Measurements from ENCODE around the gene TOX3. TPM values are rescaled to one million over a fixed set of nuclear protein-coding genes. Genes with fewer than 3 reads are reported as not detected.

TOX3 gene
- total and polyA plus RNA-seq, 2 experiments from 2014 or later = 0.24 to 0.79 TPM

DNA sequence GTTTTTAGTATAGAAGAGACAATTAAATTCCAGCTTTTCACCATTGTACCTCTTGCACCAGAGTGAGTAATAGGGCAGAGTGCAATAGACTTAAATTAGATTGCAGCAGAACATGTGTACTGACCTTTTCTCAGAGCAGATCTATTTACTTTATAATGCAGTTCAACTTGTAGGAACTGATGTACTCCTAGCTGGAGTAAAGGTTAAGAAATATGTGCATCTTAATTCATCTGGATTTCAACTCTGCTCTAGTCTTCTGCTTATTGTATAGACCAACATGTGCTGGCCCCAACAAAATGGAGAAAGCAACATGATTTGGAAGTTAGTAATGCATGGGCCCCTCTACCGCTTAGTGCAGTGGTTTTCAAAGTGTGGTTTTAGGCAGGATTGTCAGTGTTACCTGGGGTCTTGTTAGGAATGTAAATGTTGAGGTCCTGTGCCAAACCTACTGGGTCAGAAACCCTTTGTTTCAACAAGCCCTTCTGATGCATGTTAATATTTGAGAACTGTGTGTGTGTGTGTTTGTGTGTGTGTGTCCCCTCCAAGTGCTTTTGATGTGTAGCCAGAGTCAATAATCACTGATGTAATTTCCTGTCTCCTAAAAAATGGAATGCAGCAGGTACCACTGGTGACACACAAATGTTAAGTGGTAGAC, 138.6 kb downstream of the TOX3 start:
- Histone ChIP-seq H3K27me3 (no peaks in the 10 kb centered on the region), H3K4me3 (no peak overlapping the region), H3K4me1 (ENCODE audit: low read depth) (no peaks in the 10 kb centered on the region), H3K27ac (no peak overlapping the region), H3K36me3 (no peaks in the 10 kb centered on the region), H3K9me3 (ENCODE audit: low read depth) (no peaks in the 10 kb centered on the region)
- no peak for DNase-seq (ENCODE audit: low read depth in 1 of 2, low spot score in 1 of 2)
- TF ChIP-seq, protein P1, sequence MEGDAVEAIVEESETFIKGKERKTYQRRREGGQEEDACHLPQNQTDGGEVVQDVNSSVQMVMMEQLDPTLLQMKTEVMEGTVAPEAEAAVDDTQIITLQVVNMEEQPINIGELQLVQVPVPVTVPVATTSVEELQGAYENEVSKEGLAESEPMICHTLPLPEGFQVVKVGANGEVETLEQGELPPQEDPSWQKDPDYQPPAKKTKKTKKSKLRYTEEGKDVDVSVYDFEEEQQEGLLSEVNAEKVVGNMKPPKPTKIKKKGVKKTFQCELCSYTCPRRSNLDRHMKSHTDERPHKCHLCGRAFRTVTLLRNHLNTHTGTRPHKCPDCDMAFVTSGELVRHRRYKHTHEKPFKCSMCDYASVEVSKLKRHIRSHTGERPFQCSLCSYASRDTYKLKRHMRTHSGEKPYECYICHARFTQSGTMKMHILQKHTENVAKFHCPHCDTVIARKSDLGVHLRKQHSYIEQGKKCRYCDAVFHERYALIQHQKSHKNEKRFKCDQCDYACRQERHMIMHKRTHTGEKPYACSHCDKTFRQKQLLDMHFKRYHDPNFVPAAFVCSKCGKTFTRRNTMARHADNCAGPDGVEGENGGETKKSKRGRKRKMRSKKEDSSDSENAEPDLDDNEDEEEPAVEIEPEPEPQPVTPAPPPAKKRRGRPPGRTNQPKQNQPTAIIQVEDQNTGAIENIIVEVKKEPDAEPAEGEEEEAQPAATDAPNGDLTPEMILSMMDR (IDR thresholded peaks at IDR 0.05; ENCODE audit: low read depth, low read length) = no peak

GRCh38 chr16:52407778-52408177, 139.2 kb downstream of the TOX3 start:
- Histone ChIP-seq H3K9me3 (ENCODE audit: low read depth) (no peaks in the 10 kb centered on the region), H3K27me3 (no peaks in the 10 kb centered on the region), H3K4me1 (ENCODE audit: low read depth) (no peaks in the 10 kb centered on the region), H3K36me3 (no peaks in the 10 kb centered on the region), H3K4me3 (no peak overlapping the region), H3K27ac (no peak overlapping the region)
- TF ChIP-seq, protein P1 (IDR thresholded peaks at IDR 0.05; ENCODE audit: low read depth, low read length) = no peak
- DNase-seq (ENCODE audit: low read depth in 1 of 2, low spot score in 1 of 2) = no peak

DNA sequence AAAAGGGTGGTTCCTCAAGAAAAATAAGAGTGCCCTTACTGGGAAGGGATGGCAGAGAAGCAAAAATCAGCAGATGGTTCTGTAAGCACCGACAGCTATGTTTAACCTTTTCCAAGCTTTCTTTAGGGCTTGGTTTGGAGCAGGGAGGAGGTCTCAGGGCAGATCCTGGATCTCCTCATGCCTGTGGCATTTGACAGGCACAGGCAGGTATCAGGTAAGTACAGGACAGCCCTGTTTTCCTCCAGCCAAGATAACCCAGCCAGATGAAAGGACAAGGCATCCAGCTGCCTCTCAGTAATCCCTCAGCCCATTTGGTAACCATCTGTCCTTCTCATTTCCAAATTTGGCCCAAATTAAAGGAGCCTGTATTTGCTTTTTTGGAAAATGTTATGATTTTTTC, 141.5 kb downstream of the TOX3 start:
- no peaks in the 10 kb centered on the region for H3K36me3 ChIP-seq
- no peak for DNase-seq (ENCODE audit: low read depth in 1 of 2, low spot score in 1 of 2)
- TF ChIP-seq, protein P1 (IDR thresholded peaks at IDR 0.05; ENCODE audit: low read depth, low read length) = no peak
- H3K9me3 ChIP-seq (ENCODE audit: low read depth) = no peaks in the 10 kb centered on the region
- no peaks in the 10 kb centered on the region for H3K4me1 ChIP-seq (ENCODE audit: low read depth)
- no peaks in the 10 kb centered on the region for H3K27me3 ChIP-seq
- H3K27ac ChIP-seq = no peak overlapping the region
- no peak overlapping the region for H3K4me3 ChIP-seq

DNA sequence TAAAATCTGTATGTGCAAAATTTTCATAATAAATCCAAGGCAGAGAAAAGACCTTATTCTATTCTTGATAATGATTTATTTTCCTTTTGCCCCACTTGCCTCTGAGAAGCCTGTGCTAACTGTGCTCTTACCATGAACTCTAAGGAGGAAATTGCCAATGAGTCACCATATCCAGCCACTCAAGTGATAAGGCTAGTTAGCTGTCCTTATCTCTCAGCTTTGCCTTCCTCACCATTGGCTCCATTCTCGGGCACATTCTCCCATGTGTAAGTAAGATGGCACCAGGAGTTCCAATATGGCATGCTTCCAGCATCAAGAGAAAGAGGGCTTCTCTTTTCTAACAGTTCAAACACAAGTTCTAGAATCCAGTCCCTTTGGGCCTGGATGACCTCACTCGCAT, 142.4 kb downstream of the TOX3 start:
- H3K4me3 ChIP-seq = no peak overlapping the region
- no peaks in the 10 kb centered on the region for H3K27me3 ChIP-seq
- H3K4me1 ChIP-seq (ENCODE audit: low read depth) = no peaks in the 10 kb centered on the region
- DNase-seq (ENCODE audit: low read depth in 1 of 2, low spot score in 1 of 2) = peak in 1 of 2 donors; percentile 42
- no peaks in the 10 kb centered on the region for H3K36me3 ChIP-seq
- TF ChIP-seq, protein P1 (IDR thresholded peaks at IDR 0.05; ENCODE audit: low read depth, low read length) = no peak
- no peak overlapping the region for H3K27ac ChIP-seq
- H3K9me3 ChIP-seq (ENCODE audit: low read depth) = no peaks in the 10 kb centered on the region

- Histone ChIP-seq H3K36me3 (no peaks in the 10 kb centered on the region), H3K27ac (no peak overlapping the region), H3K27me3 (no peaks in the 10 kb centered on the region), H3K4me1 (ENCODE audit: low read depth) (no peaks in the 10 kb centered on the region), H3K9me3 (ENCODE audit: low read depth) (no peaks in the 10 kb centered on the region), H3K4me3 (no peak overlapping the region)
- DNase-seq (ENCODE audit: low read depth in 1 of 2, low spot score in 1 of 2) = no peak
- TF ChIP-seq, protein P1 (IDR thresholded peaks at IDR 0.05; ENCODE audit: low read depth, low read length) = no peak
These were observed 147.8 kb downstream of the TOX3 start for GRCh38 chr16:52399116-52399515.

All from cardiac muscle cell (in vitro differentiated cells and primary cell).